Neural cell (in vitro differentiated cells): ENCODE measurements around the gene FARP2.

Experiments
- CTCF ChIP-seq: fragments of 450-650 bp; IDR thresholded peaks from 2 replicates; pipeline ENCODE4 v1.5.1; 2014; ENCODE audit warnings: antibody characterized with exemption, mild to moderate bottlenecking, moderate library complexity; ENCODE audit not compliant: poor library complexity, severe bottlenecking
- REST ChIP-seq: IDR thresholded peaks from 2 replicates; pipeline ENCODE4 v1.6.1; 2012; ENCODE audit warnings: borderline replicate concordance
- TAF1 ChIP-seq: IDR thresholded peaks from 2 replicates; pipeline ENCODE4 v1.6.1; 2012; ENCODE audit warnings: low read depth

- TF ChIP-seq REST (no peak), CTCF (no peak), TAF1 (no peak)
These were observed 1.1 kb upstream of the FARP2 start for GRCh38 chr2:241354668-241355658.
